T1000 (cell line): ENCODE measurements around the gene RALGAPA2.
"Not testable (repeated sequence)": the region's sequence is repeated elsewhere in the genome, so short reads cannot be mapped to it uniquely, and the experiment has no call there.

Source experiments
- DNase-seq: peaks from one replicate; lab custom pipeline; 2025; ENCODE audit warnings: mixed read lengths; lab: John Stamatoyannopoulos, UW

Gene RALGAPA2

DNA sequence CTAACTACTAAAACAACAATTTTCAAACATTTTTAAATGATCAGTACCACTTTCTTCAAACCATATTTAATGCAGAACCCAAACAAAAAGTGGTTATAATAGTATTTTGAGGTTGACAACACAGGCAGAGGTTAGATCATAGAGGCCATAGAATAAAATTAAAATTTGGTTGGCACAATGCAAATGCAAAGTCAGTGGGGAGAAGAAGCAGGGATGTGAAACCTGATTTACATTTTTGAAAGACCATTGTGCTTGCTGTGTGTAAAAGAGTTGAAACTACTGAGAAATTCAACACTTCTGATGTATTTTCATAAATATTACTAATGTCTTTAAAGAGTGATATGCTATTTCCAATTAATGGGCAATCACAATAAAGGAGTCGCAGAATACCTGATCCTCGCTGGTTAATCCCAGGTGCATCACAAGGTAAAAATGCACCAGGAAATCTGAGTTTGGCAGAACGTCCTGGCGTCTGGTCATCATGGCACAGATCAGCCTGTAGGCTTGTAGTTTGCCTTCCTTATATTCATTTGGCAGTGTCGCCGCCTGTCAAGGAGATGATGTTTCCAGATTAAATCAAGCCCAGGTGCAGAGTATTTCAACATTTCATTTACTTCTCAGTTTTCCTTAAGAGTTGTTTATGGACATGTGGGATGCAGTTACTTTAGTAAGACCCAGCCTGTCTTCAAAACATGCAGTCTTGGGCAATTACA is 141.2 kb downstream of the RALGAPA2 start:
- no peak for DNase-seq

DNA sequence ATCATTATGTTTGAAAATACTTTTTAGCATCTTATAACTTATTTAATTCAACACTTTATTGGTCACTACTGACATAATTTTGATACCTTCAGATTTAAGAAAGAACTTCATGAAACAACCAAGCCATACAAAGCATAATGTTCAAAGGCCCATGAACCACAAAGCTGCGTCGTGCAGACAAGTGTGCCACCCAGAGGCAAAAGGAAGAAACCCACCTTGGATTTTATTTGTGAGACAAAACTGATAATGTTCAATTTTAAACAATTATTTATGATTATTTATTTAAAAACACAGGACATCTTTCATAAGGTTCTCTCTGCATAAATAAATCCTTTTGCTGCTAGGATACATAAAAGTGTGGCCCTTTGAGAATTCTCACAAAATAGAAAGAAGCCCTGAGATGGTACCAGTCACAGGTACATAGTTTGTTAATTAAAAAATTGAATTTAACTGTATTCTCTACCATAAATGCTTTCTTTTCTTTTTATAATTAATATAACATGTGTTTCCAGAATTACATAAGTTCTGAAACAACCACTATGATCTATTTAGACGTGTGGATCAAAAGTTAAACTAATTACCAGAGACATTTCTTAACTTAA is 143.7 kb downstream of the RALGAPA2 start:
- DNase-seq, result no peak

DNA sequence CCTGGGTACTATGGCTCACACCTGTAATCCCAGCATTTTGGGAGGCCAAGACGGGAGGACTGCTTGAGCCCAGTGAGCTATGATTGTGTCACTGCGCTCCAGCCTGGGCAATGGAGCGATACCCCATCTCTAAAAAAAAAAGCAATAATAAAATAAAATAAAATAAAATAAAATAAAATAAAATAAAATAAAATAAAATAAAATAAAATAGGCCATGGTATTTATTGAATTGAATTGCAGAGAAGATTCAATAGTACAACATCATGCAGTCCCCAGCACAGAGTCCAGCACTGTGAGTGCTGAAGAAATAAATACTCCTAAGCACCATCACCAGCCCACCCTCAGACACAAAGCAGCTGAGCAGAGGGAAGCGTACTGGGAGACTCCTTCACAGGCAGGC is 144.7 kb downstream of the RALGAPA2 start:
- DNase-seq, result no peak

DNA sequence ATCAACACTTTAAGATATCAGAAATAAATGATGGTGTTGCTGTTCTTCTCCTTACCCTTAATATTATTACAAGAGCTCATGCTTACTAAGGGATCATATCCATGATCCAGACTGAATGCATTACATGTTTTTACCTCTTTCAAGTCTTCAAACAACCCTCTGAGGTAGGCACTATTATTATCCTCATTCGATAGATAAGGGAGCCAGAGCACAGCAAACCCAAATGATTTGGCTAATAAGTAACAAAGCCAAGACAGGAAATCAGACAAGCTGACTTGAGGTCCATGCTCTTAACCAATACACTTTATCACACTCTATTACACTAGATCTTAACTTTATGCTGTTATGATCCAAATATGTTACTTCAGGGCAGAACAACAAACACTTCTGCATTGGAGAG is 145.9 kb downstream of the RALGAPA2 start:
- DNase-seq, result no peak

DNA sequence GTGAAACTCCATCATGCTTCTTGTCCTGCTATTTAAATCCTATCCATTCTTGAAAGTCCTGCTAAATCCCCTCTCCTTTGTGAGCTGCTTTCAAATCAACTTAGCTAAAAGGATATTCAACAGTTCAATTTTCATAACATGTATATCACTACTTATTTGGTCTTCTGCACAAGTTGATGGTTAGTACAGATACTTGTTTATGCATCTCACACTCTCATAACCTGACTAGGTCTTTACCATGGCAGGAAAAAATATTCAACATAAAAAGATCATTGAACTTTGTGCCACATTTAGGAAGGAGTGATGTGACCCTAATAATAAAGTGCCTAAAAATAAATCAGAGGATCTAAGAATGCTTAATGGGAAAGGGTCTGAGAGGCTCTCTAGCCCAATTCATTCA is 148.2 kb downstream of the RALGAPA2 start:
- no peak for DNase-seq

DNA sequence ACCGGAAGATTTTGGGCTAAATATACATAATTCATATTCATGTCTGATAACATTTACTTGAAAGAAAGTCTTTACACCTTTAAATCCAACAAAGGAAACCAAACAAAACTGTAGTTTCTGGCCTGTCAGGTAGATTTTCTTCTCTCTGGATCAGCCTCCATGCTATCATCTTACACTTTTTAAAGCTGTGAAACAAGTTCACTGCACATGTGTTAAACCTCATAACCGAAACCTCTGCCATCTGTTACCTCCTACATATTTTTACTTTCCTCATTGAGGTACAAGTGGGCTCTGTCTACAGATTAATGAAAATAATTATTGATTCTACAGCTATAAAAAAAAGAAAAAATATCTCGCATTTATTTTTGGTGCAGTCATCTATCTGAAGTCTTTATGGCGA is 149.9 kb downstream of the RALGAPA2 start:
- no peak for DNase-seq

DNA sequence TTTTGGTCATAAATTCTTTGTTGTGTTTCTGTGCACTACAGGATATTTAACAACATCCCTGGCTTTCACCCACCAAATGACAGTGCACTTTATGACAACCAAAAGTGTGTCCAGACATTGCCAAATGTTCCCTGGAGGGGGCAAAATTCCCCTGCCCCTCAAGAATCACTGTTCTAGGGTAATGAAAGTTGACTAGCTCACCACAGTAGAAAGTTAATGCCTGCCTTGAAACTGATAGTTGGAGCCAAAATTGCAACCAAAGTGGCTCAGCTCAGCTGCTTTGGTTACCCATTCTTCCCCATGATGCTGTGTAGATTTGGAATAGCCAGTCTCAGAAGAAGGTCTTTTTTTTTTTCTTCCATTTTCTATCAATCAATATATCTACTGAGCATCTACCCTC is 150.6 kb downstream of the RALGAPA2 start:
- no peak for DNase-seq

DNA sequence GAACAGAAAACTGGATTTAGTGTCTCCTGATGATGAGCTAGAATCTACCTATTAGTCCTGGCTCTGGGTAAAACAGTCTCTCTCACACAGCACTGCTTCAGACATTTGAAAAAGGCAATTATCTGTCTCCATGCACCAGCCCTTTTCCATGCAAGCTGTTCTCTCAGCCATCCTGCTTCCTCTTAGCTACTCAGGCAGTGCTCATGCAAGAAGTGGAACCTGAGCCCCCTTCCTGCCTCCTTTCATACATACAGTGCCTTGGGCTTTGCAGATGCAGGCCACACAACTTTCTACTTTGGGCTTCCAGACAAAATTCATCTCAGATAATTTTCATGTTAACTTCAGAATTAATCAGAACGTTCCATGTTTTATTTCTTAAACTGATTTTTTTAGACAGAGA is 151.3 kb downstream of the RALGAPA2 start:
- no peak for DNase-seq

DNA sequence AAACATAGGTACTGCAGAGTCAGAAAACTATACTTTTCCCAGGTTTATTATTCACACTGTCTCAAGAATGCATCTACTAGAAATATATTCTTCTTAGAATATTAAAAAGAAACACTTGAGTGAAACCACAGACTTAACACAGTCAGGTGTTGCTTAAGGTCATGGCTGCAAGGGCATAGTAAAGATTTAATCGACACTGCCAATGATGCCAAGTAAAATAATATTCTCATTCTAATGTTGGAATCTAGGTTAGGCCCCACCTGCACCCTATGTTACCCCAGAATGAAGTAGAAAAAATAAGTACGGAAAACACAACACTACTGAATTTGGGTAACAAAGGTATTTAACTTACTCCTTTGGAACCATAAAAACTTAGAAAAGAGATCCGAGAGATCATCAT is 155.0 kb downstream of the RALGAPA2 start:
- DNase-seq, result no peak

DNA sequence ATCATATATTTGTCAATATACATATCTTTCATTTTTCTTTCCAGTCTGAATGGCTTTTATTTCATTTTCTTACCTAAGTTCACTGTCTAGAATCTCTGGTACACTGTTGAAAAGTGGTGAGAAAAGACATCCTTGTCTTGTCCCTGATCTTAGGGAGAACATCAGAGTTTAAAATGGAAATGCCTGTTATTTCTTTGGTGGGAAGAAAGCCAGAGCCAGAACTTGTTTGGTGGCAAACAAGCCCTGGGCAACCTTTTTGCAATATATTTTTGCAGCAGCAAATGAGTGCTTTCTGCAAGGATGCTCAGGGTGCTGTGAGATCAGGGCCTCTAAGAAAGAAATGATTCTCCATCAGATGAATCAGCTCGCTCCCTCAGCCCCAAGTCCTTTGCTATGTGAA is 156.6 kb downstream of the RALGAPA2 start:
- no peak for DNase-seq

DNA sequence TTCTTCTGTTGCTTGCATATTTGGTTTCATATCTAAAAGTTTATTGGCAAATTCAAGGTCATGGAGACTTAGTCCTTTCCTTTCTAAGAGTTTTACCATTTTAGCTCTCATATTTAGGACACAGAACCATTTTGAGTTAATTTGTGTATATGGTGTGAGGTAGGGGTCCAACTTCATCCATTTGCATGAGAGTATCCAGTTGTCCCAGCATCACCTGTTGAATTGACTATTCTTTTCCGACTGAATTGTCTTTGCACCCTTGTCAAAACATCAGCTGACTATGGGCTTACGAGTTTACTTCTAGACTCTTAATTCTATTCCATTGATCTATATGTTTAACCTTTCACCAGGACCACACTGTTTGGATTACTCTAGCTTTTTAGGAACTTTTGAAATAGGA is 157.5 kb downstream of the RALGAPA2 start:
- DNase-seq, result no peak

DNA sequence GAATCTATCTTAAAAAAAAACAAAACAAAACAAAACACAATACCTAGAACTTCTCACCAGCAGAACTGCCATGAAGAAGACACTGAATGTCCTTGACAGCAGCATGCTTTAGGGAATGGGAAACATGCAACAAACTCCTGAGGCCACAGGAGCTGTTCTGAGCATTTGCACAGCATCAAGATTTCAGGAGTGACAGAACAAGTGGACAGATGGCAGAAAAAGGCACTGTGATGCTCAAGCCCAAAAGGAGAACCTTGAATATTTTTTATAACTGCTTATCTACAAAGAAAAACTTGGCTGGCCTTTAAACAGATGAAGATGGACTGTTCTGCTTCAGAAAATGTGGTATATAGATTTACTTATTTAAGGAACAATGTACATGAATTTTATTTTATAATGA is 158.9 kb downstream of the RALGAPA2 start:
- no peak for DNase-seq

DNA sequence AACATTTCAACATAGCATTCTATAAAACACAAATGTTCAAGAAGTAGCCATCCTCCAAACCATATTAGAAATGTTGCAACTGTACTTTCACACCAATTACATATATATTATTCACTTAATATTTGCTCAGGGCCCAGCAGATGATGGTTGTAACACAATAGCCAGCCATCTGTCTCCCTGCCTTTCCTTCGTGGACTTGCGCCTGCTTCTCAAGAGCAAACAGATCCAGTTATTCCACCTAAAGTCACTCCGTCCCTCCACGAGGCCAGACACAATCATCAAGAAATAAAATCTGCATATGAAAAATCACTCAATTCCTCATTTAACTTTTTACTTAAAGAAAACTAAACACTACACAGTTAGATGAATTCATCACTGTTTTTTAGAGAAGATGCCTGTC is 160.4 kb downstream of the RALGAPA2 start:
- no peak for DNase-seq

DNA sequence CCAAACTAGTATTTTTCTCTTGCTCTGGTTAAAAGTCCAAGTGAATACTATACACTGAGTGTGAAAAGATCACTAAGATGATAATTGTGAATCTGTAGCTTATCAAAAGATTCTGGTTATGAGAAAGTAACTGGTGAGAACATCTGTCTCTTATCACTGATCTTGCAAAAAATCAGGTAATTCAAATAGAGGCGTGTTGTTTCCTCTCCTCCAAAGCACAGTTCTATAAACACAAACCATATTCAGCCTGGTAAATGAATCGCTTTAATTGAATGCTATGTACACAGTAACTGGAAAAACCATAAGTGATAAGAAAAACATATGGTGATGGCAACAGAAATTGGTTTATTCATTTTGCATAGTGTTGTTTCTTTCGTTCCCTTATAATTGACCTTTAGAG is 161.0 kb downstream of the RALGAPA2 start:
- no peak for DNase-seq

DNA sequence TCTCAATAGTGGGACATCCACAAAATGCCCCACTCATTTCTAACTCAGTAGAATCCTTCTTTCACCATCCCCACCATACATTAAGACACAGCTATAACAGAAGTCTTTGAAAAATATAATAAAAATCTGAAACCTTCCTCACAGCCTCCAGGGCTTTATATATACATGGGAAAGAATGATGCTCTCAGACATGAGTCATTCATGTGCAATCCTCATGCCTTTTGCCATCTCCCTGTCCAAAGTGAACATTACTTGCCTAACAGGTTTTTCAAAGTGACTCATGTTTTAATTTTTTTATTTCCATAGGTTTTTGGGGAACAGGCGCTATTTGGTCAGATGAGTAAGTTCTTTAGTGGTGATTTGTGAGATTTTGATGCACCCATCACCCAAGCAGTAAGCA is 162.7 kb downstream of the RALGAPA2 start:
- no peak for DNase-seq

DNA sequence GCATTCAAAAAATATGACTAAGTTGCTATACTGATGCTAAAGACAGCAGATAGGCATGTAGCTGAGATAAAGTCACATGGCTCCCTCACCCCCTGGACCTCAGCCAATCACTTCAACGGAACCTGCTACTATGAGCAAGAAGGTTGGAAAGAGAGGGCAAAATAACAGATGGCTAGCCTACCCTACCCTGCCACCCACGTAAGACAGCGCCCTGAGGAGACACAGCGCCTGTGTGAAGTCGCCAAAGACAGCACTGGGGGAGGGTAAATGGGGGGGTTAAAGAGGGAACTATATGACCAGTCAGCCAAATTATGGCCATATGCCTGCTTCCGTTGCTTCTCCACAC is 163.2 kb downstream of the RALGAPA2 start:
- no peak for DNase-seq

DNA sequence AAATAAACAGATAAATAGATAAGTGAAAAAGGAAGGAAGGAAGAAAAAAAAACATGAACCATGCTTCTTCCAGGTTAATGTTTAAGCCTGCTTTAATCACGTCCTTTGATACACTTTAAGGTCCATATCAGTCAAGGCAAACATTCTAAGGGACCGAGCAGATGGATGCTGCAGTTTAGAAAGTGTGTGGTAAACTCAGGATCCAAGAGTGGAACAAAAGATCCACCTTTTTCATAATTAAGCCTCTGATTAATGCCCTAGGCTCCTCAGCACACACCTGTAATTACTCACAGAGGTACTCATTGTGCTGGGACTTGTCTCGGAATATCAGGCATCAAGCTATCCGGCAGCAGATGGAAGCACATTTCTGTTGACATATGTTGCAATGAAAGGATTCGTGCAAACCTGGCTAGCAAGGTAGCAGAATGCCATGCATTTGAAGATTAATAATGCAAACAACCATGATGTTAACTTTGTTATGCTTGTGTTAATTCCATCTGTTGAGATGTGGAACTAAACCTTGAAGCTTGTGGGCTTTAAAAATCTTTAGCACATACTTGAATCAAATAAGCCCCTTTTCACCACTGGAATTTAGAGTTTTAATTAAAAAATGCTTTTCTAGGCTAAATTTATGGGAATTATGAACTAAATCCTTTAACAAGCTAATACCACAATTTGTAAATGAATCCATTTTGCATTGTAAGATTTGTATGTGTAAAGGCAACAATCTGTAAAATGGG is 163.7 kb downstream of the RALGAPA2 start:
- no peak for DNase-seq

DNA sequence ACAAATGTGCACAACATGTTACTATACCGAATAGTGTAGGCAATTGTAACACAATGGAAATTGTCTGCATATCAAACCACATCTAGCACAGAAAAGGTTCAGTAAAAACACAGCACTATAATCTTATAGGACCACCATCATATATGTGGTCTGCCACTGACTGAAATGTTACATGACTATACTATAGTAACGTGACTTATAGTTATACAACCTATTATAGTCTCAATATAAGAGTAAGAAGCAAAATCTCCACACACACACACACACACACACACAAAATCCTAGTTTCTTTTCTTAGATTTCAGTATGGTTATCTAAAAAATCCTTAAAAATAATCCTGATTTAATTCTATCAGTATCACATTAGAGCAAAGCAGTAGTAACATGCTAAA is 164.6 kb downstream of the RALGAPA2 start:
- DNase-seq, result no peak

DNA sequence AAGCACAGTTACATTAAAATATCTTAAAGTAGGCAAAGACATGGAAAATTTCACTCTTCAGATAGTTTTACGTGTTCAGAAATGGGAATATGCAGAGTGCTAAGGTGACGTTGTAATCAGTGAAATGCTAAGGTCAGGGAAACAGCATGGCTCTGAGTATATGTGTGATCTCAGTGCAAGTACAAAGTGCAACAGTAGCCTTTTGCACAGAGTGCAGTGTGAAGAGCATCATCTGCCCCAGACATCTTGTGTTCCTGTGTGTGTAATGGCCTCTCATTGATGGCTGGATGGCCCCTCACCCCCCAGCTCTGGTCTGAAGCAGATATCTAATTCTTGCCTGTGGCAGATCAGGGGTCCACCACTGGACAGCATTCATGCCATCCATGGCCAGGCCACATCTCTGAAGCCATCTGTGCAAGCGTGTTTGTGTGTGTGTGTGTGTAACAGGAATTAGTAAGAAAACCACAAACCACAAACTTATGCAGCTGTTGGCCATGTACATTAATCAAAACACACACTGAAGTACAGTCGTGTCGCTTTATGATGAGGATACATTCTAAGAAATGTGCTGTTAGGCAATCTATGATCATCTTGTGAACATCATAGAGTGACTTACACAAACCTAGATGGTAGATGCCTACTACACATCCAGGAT is 165.1 kb downstream of the RALGAPA2 start:
- DNase-seq, result no peak

DNA sequence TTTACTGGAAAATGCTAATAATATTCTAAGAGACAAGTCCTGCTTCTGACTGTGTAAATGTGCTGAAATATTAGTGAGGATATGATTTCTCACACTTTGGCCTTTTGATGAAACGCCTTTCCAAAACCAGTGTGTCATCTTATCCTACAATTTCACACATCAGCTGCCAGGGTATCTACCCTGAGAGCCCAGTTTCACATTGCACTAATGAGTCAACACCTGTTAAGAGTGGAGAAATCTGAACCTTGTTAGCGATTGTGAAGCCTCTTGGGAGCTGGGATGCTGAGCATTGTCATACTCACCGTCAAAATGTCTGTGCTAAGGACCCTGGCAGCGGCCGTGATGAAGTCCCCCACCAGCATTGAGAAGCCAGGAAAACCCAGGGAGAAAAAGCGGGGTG is 166.0 kb downstream of the RALGAPA2 start:
- DNase-seq, result no peak

DNA sequence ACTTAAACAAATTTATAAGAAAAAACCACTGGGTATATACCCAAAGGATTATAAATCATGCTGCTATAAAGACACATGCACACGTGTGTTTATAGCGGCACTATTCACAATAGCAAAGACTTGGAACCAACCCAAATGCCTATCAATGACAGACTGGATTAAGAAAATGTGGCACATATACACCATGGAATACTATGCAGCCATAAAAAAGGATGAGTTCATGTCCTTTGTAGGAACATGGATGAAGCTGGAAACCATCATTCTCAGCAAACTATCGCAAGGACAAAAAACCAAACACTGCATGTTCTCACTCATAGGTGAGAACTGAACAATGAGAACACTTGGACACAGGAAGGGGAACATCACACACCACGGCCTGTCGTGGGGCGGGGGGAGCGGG is 169.1 kb downstream of the RALGAPA2 start:
- not testable (repeated sequence) for DNase-seq

DNA sequence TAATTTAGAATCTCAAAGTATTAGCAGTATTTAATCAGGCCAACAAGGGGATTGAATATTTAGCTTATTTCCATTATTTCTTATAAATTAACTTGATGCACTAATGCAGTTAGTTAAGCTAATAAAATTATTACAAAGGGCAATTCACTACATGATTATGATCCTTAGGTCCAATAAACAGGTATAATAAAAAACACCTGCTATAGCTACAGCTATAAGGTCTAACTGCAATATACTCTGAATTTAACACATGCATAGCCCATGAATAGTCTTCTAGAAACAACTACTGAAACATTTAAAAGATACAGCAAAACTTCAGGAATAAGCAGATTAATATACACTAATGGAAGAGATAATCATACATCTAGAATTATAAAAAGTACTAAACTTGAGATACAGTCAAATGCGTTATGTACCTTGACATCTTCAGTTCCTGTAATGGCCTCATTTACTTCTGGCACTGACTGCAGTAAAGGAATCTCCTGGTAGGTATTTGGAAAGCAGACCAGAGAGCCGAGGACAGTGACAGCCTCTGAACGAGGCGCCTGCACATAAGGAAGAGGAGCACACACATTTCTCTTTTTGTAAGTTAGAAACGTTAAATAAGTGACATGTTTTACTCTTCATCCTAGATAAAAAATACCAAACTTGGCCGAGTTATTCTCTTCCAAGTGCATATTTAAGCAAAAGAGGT is 176.1 kb downstream of the RALGAPA2 start:
- no peak for DNase-seq
